ENCODE measurements around the gene GNL3. TPM values are rescaled to one million over a fixed set of nuclear protein-coding genes. Genes with fewer than 3 reads are reported as not detected.

The GNL3 gene
- total RNA-seq, 1 donor from 2014 or later: 128 TPM

GRCh38 chr3:52707585-52707984 lies 21.8 kb downstream of the GNL3 start:
- DNase-seq (ENCODE audit: low read depth): no peak
- peak overlapping the region; percentile 100 for H3K4me3 ChIP-seq (ENCODE audit: low read depth, low read length)
- TF ChIP-seq CTCF (conservative IDR thresholded peaks at IDR 0.05; ENCODE audit: low read depth, low read length): no peak

GRCh38 chr3:52710512-52710911 lies 24.7 kb downstream of the GNL3 start:
- no peak overlapping the region for H3K4me3 ChIP-seq (ENCODE audit: low read depth, low read length)
- DNase-seq (ENCODE audit: low read depth): no peak
- TF ChIP-seq CTCF (conservative IDR thresholded peaks at IDR 0.05; ENCODE audit: low read depth, low read length): no peak

- TF ChIP-seq CTCF (conservative IDR thresholded peaks at IDR 0.05; ENCODE audit: low read depth, low read length): no peak
- H3K4me3 ChIP-seq (ENCODE audit: low read depth, low read length): no peak overlapping the region
- DNase-seq (ENCODE audit: low read depth): no peak
These were observed 26.7 kb downstream of the GNL3 start for GRCh38 chr3:52712291-52713212.

GRCh38 chr3:52714335-52715302 lies 28.8 kb downstream of the GNL3 start:
- no peak for TF ChIP-seq CTCF (conservative IDR thresholded peaks at IDR 0.05; ENCODE audit: low read depth, low read length)
- no peak for DNase-seq (ENCODE audit: low read depth)
- peak overlapping the region; percentile 35 for H3K4me3 ChIP-seq (ENCODE audit: low read depth, low read length)

- no peak for DNase-seq (ENCODE audit: low read depth)
- no peak overlapping the region for H3K4me3 ChIP-seq (ENCODE audit: low read depth, low read length)
- no peak for TF ChIP-seq CTCF (conservative IDR thresholded peaks at IDR 0.05; ENCODE audit: low read depth, low read length)
These were observed 30.0 kb downstream of the GNL3 start for GRCh38 chr3:52715714-52716305.

- TF ChIP-seq CTCF (conservative IDR thresholded peaks at IDR 0.05; ENCODE audit: low read depth, low read length): no peak
- H3K4me3 ChIP-seq (ENCODE audit: low read depth, low read length): no peak overlapping the region
- DNase-seq (ENCODE audit: low read depth): no peak
These were observed 33.8 kb downstream of the GNL3 start for GRCh38 chr3:52719618-52720017.

All from epithelial cell of proximal tubule (primary cell).